Left renal cortex interstitium (tissue), 4 donors: ENCODE measurements around the gene RFPL3. TPM values are rescaled to one million over a fixed set of nuclear protein-coding genes. Genes with fewer than 3 reads are reported as not detected.
"Not testable (repeated sequence)": the region's sequence is repeated elsewhere in the genome, so short reads cannot be mapped to it uniquely, and the experiment has no call there.

Source experiments
- DNase-seq, 4 donors: peaks; one replicate each; pipeline ENCODE4 v3.0.0-alpha.2; 2013; ENCODE audit warnings: low read depth in 4 of 4, low spot score in 2 of 4, missing footprints in 1 of 4
- polyA plus RNA-seq, 4 donors: library from polyadenylated mRNA; unstranded; fragments of 120-200 nt; gene quantifications; one replicate each; pipeline ENCODE4 v1.2.1, GENCODE V29; 2013; ENCODE audit not compliant: insufficient read length in 4 of 4

RFPL3 gene
- not detected for polyA plus RNA-seq

GRCh38 chr22:32357567-32357966, at the start of gene RFPL3:
TSS of gene RFPL3 (plus strand) at chr22:32357867. CDS start at chr22:32358072, 205 bp downstream.
- DNase-seq, result not testable (repeated sequence)

- no peak for DNase-seq
These were observed 49.5 kb upstream of the RFPL3 start for GRCh38 chr22:32308191-32308590.

- DNase-seq, result no peak
These were observed 48.7 kb upstream of the RFPL3 start for GRCh38 chr22:32308934-32309333.

DNA sequence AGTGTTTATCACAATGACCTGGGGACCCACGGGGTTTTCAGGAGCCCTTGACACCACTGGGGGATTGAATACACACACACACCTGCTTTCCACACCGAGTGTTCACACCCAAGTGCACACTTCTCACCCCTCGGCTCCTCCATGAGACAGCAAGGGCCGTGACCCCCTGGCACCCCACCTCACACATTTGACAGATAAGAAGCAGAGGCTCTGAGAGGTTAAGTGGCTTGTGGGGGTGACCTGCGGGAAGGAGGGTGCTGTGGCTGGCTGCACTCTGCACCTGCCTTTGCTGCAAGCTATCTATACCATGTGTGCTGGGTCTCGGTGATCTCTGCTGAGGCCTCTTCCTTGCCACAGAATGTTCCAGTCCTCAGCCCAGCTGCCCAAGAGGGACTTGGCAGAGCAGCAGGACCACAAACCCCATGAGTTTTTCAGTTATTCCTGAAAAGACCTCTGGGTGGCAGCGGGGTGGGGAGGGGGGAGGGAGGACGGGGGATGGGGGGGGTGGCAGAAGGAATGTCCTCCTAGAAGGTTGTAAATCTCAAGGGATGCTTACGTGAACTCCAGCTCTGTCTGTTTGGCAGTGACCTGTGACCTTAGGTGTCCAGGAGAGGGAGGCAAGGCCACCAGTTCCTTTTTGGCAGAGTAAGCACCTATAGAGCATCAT, 47.9 kb upstream of the RFPL3 start:
- no peak for DNase-seq

DNA sequence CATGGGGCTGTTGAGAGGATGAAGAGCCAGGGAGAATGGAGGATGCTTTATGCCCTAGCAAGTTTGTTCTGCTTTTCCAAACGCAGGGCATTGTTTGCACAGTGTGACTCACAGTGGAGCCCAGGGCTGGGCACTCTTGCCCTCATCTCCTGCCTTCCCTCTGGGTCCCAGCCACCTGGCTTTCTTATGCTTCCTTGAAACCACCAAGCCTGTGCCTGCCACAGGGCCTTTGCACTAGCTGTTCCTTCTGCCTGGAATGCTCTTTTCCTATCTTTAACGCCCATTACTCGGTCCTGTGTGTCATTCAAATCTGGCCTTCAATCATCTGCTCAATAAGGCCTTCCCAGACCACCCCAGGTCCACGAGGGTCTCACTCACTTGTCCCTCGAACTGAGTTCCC, 46.9 kb upstream of the RFPL3 start:
- DNase-seq, result no peak

DNA sequence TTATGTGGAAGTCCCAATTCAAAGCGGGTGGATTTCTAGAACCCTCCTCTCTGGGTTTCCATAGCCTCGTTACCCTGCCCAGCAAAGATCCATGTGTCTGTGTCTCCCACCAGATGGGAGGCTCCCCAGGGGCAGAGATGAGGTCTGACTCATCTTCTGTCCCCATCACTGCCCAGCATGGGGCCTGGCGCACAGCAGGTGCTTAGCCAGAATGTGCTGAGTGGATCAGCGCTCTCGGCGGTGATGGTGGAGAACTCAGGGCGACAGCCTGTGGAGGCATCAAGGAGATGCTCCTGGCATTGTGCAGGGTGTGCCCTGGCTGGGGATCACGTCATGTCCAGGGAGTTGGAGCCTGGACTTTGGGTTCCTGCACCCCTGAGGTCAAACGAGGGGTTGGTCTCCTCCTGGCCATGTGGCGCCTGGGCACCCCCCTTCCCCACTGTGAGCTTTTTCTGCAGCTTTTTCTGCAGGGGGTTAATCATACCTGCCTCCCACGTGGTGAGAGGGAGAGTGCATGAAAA, 46.1 kb upstream of the RFPL3 start:
- DNase-seq, result no peak

GRCh38 chr22:32312748-32313147, 44.9 kb upstream of the RFPL3 start:
- no peak for DNase-seq

GRCh38 chr22:32313532-32313931, 44.1 kb upstream of the RFPL3 start:
- no peak for DNase-seq

DNA sequence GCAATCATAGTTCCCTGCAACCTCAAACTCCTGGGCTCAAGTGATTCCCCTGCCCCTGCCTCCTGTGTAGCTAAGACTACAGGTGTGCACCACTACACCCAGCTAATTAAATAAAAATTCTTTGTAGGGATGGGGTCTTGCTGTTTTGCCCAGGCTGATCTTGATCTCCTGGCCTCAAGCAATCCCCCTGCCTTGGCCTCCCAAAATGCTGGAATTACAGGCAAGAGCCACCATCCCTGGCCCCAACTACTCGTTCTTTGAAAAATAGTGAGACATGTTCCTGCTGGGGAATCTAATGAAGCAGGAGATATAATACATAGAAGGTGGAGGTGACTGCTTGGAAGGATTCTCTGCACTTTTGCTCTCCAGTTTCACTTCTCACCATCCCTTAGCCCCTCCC, 40.1 kb upstream of the RFPL3 start:
- DNase-seq, result no peak

DNA sequence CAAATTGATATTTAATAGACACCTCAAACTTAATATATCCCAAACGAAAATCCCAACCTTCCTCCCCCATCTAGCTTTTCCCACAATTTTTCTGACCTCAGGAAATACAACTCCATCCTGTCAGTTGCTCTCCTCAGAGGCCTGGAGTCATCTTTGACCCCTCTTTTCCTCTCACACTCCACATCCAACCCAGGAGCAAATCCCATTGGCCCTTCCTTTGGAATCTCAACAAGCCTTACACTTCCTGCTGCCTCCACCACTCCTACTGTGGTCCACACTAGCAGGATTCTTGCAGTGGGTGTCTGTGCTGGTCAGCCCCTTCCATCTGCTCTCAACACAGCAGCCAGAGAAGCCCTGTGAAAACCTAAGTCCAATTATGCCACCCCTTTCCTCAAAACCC, 39.3 kb upstream of the RFPL3 start:
- no peak for DNase-seq

DNA sequence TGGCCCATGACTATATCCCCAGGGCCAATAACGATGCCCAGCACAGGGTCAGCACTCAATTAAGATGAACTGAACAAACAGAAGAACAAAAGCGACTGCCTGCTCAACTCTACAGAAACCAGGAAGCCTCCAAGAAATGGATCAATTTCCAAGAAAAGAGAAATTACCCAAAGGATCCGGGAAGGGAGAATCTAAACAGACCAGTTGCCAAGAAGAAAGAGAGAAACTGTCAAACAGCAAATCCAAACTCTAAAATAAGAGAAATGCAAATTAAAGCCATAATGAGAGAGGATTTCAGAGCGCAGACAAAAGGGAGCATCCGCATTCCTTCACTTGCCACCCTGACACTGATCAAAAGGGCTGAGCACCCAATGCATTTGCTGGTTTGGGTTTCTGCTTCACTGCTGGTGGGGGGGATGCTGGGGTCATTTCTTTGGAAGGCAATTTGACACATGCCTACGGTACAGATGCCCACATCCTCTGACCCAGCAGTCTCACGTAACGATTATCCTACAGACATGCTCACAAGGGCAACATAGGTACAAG, 37.7 kb upstream of the RFPL3 start:
- DNase-seq, result no peak

DNA sequence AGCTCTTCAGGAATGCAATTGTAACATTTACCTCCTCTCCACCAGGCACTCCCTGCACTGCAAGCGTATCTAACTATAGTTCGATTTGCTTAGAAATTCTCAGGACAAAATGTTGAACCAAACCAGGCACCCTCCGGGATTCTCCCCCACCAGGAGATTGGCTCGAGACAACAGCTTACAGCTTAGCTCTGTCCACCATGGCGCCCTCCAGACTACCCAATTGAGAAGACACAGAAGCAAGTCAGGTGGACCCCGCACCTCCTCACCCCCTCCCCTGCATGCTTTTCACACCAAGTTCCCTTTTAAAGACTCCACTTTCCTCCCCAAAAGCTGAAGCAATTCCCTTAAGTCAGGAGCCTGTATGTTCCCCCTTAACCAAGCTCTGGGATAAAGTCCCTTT, 34.7 kb upstream of the RFPL3 start:
- DNase-seq, result no peak

DNA sequence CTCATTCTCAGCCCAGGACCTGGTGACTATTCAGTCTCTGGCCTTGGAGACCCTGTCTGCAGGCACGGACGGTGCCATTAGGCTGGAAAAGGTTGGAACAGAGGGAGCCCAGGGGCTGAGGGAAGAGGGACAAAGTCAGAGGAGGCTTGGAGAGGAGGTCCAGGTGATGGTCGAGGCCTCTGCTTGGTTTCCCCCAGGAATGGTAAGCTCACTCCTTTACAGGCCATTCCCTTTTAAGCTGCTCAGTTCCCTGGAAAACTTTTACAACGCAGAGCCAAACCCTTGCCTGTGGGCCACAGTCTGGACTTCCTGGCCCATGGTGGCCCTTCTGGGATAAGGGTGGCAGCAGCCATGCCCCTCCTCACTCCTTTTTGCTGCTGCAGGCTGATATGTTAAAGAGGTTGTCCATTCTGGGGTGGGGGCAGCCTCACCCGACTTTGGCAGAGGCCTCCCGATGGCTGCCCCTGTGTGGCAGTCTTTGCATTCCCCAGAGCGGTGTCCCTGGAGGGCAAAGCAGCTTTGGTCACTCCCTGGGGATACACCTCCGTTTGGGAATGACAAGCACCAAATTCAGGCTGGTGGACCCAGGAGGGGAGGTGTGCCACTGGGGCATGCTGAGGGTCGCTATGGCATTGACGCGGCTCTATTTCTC, 34.0 kb upstream of the RFPL3 start:
- DNase-seq, result no peak

GRCh38 chr22:32324505-32325415, 32.9 kb upstream of the RFPL3 start:
- DNase-seq, result no peak

DNA sequence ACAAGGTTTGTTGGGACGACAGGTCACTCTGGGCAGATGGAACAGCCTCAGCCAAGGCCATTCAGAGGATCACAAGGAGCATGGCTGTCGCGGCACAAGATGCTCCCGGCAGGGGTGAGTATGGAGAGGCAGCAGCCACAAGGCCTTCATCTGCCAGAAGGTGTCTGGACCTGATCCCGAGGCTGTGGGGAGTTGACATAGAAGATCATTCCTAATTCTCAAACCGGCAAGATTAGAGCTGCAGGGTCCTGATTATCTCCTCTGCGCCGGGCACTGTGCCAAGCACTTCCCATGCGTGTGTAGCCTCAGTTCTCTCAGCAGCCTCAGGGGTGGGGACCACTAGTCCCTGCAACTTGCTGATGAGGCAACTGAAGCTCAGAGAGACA, 32.3 kb upstream of the RFPL3 start:
- DNase-seq, result no peak

DNA sequence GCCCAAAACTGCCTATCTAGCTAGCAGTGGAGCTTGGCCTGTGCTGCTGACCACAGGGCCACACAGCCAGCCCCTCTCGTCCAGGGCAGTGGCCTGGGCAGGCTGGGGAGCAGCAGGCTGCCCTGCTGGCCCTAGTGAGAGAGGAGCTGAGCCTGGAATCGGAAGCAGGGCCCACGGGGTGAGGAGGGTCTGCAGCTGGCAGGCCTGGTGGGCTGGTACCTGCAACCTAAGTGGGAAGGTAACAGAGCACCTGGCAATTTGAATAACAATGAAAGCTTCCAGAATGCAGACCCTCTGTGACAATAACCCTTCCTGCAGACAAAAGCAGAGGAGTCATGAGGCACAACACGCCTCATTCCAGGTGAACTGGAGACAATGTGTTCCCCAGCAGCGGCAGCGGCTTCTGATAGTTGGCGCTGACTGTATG, 31.8 kb upstream of the RFPL3 start:
- DNase-seq, result no peak

DNA sequence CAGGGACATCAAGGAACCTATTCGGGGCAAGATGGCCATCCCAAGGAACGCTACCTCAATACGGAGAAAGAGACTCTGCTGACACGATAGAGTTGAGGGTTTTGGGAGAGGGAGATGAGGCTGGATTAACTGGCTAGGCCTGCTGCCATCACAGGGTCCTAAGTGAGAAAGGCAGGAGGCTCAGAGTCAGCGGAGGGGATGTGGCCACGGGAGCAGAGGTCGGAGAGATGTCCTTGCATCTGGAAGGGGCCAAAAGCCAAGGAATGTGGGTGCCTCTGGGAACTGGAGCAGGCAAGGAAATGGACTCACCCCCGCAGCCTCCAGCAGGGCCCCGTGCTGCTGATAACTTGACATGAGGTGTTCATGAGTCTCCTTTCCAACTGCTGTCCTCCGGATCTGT, 31.0 kb upstream of the RFPL3 start:
- no peak for DNase-seq

DNA sequence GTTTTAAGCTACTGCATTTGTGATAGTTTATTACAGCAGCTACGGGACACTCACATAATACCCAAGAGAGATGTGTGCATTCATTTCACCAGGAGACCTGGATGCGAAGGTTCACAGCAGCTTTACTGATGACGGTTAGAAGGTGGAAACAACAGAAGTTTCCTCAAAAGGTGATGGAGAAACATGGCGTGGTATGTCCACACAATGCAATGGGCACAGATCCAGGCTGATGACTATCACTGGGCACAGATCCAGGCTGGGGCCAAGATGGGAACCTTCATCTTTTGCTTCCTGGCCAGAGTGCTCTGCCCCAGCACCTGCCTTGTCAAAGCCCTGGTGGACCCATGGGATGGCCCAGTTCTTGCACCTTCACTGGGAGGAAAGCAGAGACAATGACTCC, 30.6 kb upstream of the RFPL3 start:
- DNase-seq, result no peak

DNA sequence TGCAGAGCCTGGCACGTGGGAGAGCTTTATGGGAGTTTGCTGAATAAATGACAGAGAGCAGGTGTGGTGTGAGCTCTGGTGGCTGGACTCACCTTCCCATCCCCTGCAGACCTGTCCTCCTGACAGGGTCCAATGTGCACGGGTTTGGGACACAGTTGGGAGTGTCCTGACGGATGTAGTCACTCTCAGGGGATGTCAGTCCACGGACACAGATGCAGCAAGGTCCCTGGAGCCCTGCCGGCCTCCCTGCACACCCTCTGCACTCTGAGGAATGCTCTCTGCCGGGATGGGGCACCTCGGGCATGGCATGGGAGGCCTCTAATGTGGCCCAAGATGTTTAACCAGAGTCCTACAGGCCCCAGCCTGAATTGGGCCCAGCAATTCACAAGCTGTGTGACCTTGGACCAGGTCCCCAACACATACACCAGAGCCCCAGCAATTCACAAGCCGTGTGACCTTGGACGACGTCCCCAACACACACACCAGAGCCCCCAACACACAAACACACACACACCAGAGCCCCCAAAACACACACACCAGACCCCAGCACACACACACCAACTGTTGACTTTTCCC, 30.0 kb upstream of the RFPL3 start:
- DNase-seq, result no peak

DNA sequence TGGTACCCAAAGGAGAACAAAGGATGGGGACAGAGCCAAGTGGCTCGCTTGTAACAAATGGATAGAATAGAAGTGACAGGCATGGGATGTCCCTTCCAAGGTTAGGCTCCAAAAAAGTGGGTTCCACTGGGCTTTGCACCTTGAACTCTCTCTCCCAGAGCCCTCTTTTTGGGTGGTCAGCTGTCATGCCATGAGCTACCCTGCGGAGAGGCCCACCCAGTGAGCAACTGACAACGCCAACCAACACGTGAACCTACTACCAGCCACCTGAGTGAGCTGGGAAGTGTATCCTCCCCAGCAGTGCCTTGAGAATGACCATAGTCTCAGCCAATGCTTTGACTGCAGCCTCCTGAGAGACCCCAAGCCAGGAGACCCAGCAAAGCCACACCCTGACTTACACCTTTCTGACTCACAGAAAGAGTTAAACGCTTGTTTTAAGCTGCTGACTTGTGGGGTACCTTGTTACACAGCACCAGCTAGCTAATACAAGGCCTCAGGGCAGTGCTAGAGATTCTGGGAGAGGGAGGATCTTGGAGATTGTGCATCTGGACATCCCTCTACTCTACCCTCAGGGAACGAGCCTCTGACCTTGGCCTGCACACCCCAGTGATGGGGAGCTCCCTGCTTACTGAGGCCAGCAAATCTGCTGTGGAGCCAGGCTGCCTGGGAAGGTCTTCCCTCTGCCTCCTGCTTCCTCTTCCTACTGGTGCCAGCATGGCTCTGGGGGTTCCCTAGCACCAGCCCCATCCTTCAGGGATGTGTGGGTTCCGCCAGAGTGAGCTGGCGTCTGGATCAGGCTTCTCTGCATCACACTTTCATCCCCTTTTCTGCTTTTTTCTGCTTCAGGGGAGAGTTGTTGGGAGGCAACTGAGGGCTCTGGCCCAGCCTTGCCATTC, 29.1 kb upstream of the RFPL3 start:
- DNase-seq, result no peak
